Pancreas (tissue), 8 donors: ENCODE data around the gene BHLHA15. TPM values are rescaled to one million over a fixed set of nuclear protein-coding genes. Genes with fewer than 3 reads are reported as not detected.

ENCODE experiments used
- polyA plus RNA-seq, 2 donors: library from polyadenylated mRNA; stranded (reverse); fragments of 200-250 nt; gene quantifications; one replicate each; pipeline ENCODE4 v1.2.3, GENCODE V29; 2013
- total RNA-seq, 6 donors: library from RNA; stranded (reverse); fragmentation: NEBNext Ultra II Directional in 4 of 6; extraction: Animal tissue kit (Norgen Biotek cat#: 25700) in 4 of 6; gene quantifications; one replicate each; pipeline versions ENCODE4 v1.2.1 to v1.2.4, GENCODE V29; 2021 to 2023
- donor health status: healthy with polysubstance abuse.
- donor health status: DM: no; HTN: no; CAD: no; lungs with moderate emphysema.
- donor health status: DM: no; HTN: no; CAD: no.
- donor health status: Bipolar disorder and iron deficiency.
- donor health status: DM: yes; HTN: yes; CAD: no.
- donor health status: DM: no; HTN: no; CAD: no.
- donor health status: DM: no; HTN: no; CAD: no.
- donor health status: DM: yes; HTN: yes; CAD: no.

The BHLHA15 gene
- total and polyA plus RNA-seq, 8 donors: 32.5 to 405 (median 105) TPM

Other genes with a start within 250 kb of the BHLHA15 start
- gene OCM2, start 221.2 kb upstream of the BHLHA15 start, total RNA-seq: not detected
- not detected for gene OCM2, start 221.2 kb upstream of the BHLHA15 start, polyA plus RNA-seq
- gene LMTK2, start 104.6 kb upstream of the BHLHA15 start, total RNA-seq: 10 to 100 TPM; 15.2 to 20.0 (median 17.4) TPM
- 1 to 10 TPM; 5.9 to 7.7 TPM for gene LMTK2, start 104.6 kb upstream of the BHLHA15 start, polyA plus RNA-seq
- 10 to 100 TPM; 12.5 to 26.3 (median 20.0) TPM for gene TECPR1, start 40.8 kb downstream of the BHLHA15 start, total RNA-seq
- 10 to 100 TPM; 16.2 to 36.3 TPM for gene TECPR1, start 40.8 kb downstream of the BHLHA15 start, polyA plus RNA-seq
- 100 to 1,000 TPM in 5 of 6 donors, 10 to 100 TPM in 1; 88.0 to 122 (median 118) TPM for gene BRI3, start 70.2 kb downstream of the BHLHA15 start, total RNA-seq
- 100 to 1,000 TPM; 106 to 107 TPM for gene BRI3, start 70.2 kb downstream of the BHLHA15 start, polyA plus RNA-seq
- 10 to 100 TPM; 18.8 to 31.5 (median 24.2) TPM for gene BAIAP2L1, start 189.7 kb downstream of the BHLHA15 start, total RNA-seq
- gene BAIAP2L1, start 189.7 kb downstream of the BHLHA15 start, polyA plus RNA-seq: 10 to 100 TPM; 17.9 to 20.3 TPM